ENCODE measurements around the gene CHST3. TPM values are rescaled to one million over a fixed set of nuclear protein-coding genes. Genes with fewer than 3 reads are reported as not detected.

CHST3 gene, protein sequence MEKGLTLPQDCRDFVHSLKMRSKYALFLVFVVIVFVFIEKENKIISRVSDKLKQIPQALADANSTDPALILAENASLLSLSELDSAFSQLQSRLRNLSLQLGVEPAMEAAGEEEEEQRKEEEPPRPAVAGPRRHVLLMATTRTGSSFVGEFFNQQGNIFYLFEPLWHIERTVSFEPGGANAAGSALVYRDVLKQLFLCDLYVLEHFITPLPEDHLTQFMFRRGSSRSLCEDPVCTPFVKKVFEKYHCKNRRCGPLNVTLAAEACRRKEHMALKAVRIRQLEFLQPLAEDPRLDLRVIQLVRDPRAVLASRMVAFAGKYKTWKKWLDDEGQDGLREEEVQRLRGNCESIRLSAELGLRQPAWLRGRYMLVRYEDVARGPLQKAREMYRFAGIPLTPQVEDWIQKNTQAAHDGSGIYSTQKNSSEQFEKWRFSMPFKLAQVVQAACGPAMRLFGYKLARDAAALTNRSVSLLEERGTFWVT
- 14.2 and 17.2 TPM in 2 replicates for total RNA-seq

GRCh38 chr10:71964098-71964742 lies at the start of gene CHST3:
TSS of gene CHST3 (plus strand) at chr10:71964395. CDS start at chr10:72005843, 41,448 bp downstream.

Other genes starting within 250 kb of the CHST3 start
- gene C10orf105, start 244.6 kb upstream of the CHST3 start, total RNA-seq, result 0.07 TPM in 1 of 2 replicates, not detected in the other
- gene VSIR, start 190.9 kb upstream of the CHST3 start, total RNA-seq, result 3.5 and 12.6 TPM in 2 replicates
- gene PSAP, start 113.1 kb upstream of the CHST3 start, total RNA-seq, result 430 and 603 TPM in 2 replicates
- 0.13 and 0.29 TPM in 2 replicates for gene SPOCK2, start 124.2 kb downstream of the CHST3 start, total RNA-seq

Measured in thoracic aorta endothelial cell (primary cell).